Middle frontal gyrus (tissue), 1 donor: Measurements from ENCODE around the gene FHOD1.
A peak's percentile ranks its signal among the peaks of the same experiment; 100 is the strongest.

Experiments
- DNase-seq: peaks from one replicate; pipeline ENCODE4 v3.0.0-alpha.2; 2015; ENCODE audit warnings: low spot score; ENCODE audit errors: extremely low spot score

Gene FHOD1

GRCh38 chr16:67247192-67248072 is at the start of gene FHOD1:
TSS of gene FHOD1 (minus strand) at chr16:67247481. CDS start at chr16:67247410, 71 bp downstream.
- peak; percentile 86 for DNase-seq

- DNase-seq: no peak
Observed at GRCh38 chr16:67296420-67296819, 49.1 kb upstream of the FHOD1 start.

DNA sequence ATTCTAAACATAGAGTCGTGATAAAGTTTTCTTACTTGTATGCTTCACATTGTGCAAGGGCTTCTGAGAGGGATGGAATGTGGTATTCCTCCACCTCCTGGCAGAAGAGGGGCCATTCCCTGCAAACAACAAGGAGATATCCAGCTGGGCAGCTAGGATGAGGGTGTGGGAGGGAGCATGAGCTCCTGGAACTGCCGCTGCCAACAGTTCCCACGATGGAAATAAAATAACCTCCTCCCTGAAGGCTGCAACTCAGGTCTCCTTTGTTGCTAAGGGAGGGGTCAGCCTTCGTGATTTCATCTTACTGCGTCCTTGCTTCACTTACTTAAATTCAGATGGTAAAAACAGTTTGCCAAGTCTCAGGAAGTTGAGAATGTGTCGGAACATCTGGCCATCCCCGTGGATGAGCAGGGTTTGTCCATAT is 47.7 kb upstream of the FHOD1 start:
- DNase-seq: no peak

- DNase-seq: no peak
Observed at GRCh38 chr16:67294171-67294757, 47.0 kb upstream of the FHOD1 start.

DNA sequence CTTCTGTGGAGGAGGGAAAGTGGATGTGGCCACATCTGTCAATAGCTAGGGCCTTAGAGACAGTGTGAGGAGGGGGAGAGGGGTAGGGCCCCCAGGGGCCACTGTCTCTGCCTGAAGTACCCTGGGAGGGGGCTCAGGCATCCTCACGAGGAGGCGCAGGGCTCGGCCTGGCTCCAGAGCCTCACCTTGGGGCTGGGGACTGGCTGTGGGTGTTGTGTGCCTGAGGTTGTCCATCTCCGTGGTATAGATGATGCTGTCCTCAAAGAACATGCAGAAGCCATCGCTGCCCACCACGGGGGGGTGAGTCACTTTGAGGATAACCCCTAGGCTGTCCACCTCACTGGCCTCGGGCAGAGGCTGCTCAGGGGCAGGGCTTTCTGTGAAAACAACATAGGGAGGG is 44.2 kb upstream of the FHOD1 start:
- no peak for DNase-seq

DNA sequence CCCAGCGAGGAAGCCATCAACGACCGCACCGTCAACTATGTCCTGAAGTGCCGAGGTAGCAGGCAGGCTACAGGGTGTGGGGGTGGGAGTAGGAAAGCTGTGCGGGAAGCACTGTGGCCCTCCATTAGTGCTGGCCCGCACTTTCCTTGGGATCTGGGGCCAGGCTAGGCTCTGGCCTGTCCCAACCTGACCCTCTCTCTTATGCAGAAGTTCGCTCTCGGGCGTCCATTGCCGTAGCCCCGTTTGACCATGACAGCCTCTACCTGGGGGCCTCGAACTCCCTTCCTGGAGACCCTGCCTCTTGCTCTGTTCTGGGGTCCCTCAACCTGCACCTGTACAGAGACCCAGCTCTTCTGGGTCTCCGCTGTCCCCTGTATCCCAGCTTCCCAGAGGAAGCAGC is 40.7 kb upstream of the FHOD1 start:
- DNase-seq: no peak

DNA sequence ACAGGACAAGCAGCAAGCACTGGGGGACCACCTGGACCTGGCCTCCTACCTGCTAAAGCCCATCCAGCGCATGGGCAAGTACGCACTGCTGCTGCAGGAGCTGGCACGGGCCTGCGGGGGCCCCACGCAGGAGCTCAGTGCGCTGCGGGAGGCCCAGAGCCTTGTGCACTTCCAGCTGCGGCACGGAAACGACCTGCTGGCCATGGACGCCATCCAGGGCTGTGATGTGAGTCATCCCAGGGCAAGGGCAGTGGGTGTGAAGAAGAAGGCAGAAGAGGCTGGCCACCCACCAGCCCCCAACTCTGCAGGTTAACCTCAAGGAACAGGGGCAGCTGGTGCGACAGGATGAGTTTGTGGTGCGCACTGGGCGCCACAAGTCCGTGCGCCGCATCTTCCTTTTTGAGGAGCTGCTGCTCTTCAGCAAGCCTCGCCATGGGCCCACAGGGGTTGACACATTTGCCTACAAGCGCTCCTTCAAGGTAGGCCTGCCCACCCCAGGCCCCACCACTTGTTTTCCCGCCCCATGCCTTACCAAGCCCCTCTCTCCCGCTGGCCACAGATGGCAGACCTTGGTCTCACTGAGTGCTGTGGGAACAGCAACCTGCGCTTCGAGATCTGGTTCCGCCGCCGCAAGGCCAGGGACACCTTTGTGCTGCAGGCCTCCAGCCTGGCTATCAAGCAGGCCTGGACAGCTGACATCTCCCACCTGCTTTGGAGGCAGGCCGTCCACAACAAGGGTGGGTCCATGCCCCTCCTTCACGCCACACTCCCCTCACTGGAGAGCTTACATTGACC is 39.4 kb upstream of the FHOD1 start:
- no peak for DNase-seq

- DNase-seq: no peak
Observed at GRCh38 chr16:67284699-67285646, 37.7 kb upstream of the FHOD1 start.

DNA sequence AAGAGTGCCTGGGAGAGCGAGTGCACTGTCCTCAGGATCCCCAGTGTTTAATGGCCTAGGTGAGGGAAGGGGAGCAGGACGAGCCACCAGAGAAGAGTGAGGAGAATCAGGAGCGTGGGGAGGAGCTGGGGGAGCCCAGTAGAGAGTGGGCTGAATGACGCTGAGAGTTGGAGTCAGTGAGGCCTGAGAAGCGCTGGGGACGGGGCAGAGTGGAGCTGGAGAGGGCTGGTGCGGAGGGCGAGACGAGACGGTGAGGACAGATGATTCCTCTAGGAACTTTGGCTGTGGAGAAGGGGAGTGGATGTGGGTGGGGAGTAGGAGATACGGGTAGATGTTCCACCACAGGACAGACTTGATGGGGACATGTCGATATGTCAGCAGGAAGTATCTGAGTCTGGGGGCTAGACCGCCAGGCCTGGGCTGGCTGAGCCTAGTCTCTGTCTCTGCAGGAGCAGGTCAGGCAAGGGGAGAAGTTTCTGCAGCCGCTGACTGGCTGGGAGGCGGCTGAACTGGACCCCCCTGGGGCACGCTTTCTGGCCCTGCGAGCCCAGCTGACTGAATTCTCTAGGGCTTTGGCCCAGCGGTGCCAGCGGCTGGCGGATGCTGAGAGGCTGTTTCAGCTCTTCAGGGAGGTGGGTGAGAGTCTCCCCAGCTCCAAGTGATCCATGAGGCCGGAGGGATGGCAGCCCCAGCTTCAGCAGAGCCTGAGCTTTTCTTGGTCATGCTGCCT is 36.7 kb upstream of the FHOD1 start:
- no peak for DNase-seq

DNA sequence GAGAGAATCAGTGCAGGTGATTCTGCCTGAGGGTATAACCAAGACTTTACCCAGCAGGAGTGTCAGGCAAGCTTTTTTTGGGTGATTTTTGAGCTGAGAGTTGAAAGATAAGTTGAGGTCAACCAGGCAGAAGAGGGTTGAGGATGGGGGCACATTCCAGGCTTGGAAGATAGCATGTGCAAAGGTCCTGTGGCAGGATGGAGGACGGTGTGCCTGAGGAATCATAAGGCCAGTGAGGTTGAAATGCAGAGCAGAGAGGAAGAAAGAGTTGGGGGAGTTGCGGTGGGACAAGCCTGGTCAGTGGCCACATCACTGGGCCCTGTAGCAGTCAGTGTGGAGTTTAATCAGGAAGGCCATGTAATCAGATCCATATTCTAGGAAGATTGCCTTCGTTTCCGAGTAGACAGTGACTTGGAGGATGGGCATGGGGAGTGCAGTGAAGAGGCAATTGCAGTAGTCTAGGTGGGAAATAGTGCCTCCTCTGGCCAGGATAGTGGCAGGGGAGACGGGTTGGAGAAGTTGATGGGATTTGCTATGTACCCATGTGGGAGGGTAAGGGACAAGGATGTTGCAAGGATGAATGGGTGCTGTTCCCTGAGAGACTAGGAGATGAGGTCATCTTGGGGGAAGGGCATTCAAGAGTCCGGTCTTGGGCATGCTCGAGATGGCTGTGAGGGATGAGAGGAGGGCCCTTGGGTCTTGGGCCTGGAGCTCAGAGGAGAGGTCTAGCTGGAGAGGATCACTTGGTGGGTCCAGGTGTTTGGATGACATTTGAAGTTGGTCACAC is 36.0 kb upstream of the FHOD1 start:
- no peak for DNase-seq

GRCh38 chr16:67282447-67282805 is 35.1 kb upstream of the FHOD1 start:
- DNase-seq: no peak

DNA sequence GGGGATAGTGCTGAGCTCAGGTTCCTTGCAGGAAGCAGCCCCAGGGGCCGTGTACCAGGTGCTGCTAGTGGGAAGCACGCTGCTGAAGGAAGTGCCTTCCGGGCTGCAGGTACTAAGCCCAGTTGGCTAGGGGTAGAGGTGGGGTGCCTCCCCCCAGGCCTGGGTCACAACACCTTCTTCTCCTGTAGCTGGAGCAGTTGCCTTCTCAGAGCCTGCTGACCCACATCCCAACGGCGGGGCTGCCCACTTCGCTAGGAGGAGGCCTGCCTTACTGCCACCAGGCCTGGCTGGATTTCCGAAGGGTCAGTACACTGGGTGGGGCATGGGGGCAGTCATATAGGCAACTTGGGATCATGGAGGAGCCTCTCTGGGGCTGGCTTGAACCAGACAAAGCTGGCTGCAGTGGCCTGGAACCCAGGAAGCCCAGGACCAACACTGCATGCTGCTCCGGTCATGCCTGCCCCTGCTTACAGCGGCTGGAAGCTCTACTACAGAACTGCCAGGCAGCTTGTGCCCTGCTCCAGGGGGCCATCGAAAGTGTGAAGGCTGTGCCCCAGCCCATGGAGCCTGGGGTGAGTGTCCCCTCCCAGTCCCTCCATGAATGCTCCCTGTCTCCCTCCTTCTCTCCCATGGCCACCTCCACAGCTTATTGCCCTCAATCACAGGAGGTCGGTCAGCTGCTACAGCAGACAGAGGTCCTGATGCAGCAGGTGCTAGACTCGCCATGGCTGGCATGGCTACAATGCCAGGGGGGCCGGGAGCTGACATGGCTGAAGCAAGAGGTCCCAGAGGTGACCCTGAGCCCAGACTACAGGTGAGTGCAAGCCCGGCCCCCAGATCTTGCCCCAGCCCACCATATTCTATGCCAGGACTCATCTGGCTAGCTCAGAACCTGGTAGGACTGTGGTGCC is 34.5 kb upstream of the FHOD1 start:
- DNase-seq: no peak

- DNase-seq: no peak
Observed at GRCh38 chr16:67280090-67281015, 33.1 kb upstream of the FHOD1 start.

DNA sequence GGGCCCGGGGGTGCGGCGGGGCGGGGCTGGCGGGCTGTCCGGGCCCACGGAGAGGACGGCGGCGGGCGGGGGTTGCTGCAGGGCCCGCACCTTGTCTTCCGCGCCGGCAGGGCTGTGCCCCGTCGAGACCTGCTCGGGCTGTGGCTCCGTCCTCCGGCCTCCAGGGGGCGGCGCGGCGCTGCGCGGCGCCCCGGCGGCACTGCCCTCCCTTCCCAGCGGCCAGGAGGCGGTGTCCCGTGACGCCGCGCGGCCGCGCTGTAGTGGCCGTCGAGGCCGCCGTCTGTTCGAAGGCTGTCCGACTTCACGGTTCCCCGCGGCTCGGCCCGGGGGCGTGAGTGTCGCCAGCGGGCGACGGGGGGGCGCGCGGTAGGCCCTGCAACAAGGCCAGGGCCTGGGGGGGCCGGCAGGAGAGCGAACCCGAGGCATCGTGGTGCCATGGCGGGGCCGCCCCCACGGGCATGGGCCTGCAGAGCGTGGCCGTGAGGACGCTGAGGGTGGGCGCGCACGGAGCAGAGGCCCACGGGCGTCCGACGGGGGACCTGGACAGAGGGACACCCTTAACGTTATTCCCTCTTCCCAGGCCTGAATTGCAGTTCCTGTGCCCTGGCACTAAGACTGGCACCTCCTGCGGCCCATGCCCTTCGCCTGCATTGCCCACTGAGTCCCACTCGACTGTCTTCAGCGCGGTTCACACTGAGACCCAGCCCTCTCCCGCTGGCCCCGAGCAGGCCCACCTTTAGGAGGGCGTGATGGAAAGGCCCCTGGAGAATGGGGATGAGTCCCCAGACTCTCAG is 32.2 kb upstream of the FHOD1 start, which contains the start of gene PLEKHG4:
PLEKHG4 (plus strand) TSS at position 237 of the 794 bp plus-strand sequence; CDS start at position 750, 513 bp downstream.
- DNase-seq: no peak

- DNase-seq: no peak
Observed at GRCh38 chr16:67278773-67279295, 31.6 kb upstream of the FHOD1 start.
